HG03571 (cell line): ENCODE measurements around the gene ROMO1.

Experiments used
- ATAC-seq: cut with Tn5 transposase; IDR thresholded peaks from one replicate; pipeline ENCODE4 v1.9.1; 2021; ENCODE audit not compliant: unreplicated experiment

ROMO1 gene

DNA sequence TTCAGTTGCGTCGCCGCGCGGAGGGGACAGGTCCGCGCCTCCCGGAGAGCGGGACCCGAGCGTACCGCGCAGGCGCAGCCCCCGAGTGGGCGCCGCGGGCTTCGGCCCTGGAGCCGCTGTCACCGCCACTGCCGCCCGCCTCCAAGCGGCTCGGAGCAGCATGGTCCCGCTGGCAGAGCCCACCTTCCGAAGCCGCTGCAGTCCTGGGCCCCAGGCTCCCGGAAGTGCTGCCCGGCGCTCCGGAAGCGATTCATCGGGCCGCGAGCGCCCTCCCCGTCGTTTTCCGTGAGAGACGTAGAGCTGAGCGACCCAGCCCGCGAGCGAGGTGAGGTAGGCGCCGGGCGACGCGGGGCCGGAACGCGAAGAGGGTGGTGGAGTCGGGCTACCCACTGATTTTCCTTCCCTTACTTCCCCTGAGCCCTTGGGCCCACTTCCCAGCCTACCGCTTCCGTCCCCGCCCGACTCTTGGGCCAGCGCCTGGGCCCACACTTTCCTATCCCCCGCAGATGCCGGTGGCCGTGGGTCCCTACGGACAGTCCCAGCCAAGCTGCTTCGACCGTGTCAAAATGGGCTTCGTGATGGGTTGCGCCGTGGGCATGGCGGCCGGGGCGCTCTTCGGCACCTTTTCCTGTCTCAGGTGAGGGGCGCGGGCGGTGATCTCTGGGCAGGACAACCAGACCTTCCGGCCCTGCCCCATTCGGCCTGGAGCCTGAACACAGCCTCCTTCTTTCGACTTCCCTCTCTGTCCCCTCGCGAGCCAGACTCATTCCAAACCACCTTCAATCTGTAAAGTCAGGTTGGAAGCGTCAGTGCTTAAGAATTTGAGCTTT lies at the start of gene ROMO1, which contains the start of gene NFS1:
ROMO1 (plus strand) TSS at position 279 of the 830 bp plus-strand sequence; CDS start at position 507, 228 bp downstream.
NFS1 (minus strand) TSS at position 226 of the 830 bp plus-strand sequence; CDS start at position 162, 64 bp downstream.
- ATAC-seq = peak; percentile 62

DNA sequence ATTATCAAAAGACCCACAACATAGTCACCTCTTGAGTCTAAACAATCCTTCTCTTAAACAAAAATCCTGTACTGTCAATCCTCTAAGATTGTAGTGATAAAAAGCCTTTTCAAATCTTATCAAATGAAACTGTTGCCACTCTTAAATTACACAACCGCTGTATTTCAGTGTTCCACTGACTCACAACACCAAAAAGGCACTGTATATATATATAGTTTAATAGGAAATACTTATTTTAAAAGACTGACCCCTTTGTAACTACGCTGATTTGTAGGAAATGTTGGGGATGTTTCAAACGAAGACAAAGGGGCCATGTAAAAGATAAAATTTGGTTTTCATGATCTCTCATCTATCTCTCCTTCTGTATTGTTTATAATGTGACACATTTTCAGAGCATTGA lies 48.6 kb upstream of the ROMO1 start:
- ATAC-seq = no peak

DNA sequence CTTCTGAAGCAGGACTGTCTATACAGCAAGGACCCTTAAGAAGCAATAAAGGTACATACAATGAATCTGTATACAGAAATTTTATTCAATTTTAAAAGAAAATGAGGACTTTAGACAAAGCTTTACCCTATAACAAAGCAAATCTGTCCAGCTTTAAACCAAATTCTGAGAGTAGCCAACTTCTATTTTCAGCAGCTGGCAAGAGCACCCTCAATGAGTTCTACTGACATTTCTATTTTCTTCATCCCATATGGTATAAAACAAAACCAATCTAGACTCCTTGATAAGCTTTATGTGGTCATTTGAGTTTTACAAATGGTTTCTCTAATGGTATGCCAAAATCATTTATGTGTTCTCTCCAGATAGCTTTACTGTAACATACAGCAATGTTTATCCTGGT lies 47.2 kb upstream of the ROMO1 start:
- no peak for ATAC-seq

DNA sequence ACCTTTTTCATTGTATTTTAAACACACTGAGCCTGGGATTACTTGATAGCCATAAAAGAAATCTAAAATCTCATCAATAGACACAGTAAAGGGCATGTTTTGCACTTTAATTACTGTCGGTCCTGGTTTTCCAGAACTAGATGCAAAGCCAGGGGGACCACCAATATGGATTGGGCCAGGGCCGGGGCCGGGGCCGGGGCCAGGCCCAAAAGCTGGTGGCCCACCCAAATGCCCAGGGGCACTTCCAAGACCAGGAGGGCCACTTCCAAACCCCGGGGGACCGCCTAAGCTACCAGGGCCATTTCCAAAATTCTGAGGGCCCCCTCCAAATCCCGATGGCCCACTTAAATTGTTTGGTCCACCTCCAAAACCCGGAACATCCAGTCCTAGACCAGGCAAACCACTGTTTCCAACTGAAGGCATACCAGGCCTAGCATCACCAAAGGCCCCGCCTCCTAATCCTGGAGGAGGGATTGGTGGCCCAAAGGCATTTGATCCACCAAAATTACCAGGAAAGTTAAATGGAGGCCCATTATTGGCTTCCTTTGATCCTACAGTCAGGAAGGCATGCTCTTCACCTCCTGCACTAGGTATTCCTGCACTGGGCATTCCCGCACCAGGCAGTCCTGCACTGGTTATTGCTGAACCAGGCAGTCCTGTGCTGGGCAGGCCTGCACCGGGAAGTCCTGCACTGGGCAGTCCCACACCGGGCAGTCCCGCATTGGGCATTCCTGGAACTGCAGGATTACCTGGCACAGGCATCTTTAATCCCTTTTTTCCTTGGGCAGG lies 46.4 kb upstream of the ROMO1 start:
- no peak for ATAC-seq

DNA sequence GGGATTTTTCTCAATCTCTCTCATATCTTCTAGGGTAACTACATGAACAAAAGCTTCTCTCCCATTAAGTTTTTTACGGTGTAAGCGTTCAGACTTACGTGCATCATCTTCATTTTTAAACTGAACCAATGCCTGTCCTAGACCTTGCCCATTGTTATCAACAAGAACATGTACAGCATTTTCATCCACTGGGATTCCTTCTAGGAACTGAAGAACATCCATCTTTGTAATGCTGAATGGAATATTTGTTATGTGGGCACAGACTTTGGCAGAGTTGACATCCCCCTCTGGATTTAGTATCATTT lies 45.8 kb upstream of the ROMO1 start:
- no peak for ATAC-seq

DNA sequence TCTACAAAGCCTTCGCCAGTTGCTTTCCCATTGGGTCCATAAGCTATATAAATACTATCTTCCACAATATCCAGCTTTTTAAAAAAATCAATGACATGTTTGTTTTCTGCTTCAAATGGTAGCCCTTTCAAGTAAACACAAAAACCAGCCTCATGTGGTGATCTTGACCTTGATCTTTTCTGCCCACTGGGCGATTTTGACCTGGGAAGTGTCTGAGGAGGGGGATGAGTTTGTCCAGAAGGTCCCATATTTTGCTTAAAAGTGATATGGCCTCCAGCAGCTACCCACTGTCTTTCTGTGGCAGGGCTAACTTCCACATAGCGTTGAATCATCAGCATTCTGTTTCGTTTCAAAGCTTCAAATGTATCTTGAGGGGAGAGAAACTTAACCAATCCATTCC lies 45.3 kb upstream of the ROMO1 start:
- no peak for ATAC-seq

DNA sequence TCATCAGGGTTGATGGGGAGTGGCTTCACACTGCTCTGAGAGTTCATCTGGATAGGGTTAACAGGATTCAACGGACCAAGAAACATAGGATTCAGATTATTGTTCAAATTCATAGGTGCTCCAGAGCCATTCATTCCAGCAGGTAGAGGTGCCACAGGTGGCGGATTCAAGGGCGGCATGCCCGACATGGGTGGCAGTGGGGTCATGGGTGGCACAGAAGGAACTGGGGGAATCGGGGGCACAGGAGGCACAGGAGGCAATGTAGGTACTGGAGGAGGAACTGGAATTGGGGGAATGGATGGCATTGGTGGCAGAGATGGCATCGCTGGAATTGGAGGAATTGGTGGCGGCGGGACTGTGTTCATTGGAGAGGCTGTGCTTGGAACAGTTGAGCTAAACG lies 44.8 kb upstream of the ROMO1 start:
- ATAC-seq = no peak

DNA sequence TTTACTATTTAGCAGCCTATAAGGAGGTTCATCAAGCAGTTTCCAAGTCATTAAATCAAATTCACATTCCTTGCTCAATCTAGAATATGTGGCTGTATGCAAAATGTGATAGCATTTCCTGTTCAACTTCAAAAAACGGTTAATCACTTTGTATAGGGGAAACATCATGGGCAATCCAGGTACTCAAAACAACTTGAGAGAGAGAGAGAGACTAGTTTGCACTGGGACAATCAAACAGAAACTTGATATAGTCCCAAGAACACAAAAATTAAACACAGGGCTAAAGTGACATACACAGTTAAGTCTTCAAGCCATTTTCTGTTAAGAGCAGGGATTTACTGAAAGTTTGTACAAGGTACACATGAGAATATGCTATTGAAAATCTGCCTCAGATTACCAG lies 41.9 kb upstream of the ROMO1 start:
- ATAC-seq = no peak

DNA sequence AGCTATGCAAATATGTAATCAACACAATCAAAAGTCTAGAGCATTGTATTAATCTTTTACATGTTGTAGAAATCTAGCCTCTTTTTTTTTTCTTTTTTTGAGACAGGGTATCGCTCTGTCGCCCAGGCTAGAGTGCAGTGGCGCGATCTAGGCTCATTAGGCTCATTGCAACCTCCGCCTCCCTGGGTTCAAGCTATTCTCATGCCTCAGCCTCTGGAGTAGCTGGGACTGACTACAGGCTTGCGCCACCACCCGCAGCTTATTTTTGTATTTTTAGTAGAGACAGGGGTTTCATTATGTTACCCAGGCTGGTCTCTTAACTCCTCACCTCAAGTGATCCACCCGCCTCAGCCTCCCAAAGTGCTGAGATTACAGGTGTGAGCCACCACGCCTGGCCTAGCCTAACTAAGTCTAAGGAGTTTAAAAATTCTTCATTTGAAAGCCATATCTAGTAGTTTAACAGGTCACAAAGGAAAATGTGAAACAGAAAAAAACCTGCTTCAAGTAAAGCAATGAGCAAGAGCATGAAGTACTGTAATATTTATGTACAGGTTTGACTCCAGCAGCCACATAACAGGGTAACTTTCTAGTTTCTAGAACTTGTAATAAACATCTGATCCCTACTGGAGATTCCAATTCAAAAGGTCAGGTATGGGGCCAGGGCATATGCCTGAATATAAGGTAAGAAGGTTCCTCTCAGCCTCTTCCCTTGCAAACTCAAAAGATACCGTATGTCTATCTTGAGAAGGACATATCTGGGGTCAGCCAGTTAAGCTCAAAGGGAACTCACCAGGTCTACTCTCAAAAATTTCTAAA lies 38.9 kb upstream of the ROMO1 start:
- no peak for ATAC-seq

DNA sequence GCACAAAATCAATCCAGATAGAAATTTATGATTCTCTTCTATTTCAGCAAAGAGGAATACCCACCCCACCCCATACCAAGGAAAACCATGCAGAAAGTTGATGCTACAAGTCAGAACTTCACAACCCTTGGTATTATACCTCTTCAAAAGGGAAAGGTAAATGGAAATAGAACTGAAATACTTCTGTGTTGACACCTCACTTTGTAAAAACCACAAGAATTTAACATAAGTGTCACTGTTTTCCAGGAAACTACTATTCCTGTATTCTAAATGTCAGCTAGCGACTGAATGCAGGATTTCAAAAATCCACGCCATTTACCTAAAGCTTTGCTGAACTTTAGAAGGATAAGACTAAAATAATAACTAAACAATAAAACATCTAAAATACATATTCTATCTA lies 38.2 kb upstream of the ROMO1 start:
- ATAC-seq = no peak

DNA sequence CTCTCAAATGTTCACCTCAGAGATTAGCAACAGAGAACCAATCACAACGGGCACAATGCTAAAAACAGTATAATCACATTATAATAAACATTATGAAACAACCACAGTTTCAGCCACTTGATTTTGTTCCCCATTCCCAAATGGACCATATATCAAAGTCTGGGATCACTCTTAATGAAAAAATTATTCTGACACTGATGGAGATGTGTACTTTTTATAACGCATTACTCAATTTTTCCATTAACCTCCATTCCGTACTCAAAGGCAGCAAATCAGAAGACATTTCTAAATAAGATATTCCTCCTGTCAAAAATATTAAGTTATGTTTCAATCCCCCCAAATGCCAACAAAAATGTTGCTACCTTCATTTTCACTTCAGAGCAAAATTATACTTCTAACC lies 37.3 kb upstream of the ROMO1 start:
- ATAC-seq = no peak

DNA sequence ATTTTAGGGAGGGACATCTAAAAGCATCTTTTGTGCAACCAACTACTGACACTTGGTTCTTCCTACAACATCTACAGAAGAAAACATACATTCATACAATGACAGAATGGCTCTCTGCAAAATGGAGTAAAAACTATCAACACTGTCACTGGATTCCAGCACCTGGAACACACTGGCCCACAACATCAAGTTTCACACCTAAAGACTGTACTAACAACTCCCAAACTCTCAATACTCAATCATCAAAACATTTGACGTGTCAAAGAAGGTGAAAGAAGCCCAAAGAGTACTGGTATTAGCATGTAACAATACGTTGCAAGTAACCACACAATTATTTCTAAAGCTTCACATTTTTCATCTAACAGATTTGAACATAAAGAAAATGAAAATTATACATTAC lies 36.7 kb upstream of the ROMO1 start:
- no peak for ATAC-seq

DNA sequence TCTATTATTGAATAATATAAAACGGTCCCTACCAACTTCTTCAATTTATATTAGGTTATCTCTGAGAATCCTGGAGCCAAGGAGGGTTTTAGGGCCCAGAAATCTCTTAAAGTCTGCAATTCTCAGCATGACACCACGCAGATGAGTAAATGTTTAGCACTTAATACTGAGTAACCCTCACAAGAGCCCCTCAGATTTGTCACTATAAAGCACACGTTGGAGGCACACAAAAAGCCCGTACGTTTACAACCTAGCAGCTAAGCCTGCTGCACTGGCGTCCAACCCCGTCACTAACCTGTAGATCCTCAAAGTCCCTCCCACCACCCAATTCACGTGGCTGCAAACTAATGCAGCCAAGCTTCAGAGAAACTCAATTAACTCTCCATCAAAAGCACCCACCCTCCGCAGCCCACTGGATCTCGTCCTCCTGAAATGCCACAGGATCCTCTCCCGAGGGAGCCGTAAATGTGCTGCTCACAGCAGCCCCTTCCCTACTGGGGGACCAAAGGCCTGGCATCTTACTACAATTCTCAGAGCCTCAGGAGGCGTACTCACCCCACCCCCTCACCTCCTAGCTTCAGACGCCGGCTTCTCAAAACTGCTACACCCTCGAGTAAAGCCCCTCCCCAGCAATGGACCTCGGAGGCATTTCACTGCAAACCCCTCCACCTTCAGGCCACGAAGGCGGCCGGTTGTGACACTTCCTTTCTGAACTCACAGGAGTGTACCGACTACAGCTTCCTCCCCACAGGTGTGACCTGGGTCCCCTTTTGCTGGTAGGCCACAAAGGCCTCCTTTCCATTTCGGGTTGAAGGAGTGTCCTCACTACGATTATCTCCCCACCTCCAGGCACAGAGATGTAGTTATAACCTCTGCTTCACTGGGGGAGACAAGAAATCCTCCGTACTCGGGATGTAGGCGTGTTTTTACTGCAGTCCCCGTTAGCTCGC lies 35.4 kb upstream of the ROMO1 start:
- peak; percentile 40 for ATAC-seq

DNA sequence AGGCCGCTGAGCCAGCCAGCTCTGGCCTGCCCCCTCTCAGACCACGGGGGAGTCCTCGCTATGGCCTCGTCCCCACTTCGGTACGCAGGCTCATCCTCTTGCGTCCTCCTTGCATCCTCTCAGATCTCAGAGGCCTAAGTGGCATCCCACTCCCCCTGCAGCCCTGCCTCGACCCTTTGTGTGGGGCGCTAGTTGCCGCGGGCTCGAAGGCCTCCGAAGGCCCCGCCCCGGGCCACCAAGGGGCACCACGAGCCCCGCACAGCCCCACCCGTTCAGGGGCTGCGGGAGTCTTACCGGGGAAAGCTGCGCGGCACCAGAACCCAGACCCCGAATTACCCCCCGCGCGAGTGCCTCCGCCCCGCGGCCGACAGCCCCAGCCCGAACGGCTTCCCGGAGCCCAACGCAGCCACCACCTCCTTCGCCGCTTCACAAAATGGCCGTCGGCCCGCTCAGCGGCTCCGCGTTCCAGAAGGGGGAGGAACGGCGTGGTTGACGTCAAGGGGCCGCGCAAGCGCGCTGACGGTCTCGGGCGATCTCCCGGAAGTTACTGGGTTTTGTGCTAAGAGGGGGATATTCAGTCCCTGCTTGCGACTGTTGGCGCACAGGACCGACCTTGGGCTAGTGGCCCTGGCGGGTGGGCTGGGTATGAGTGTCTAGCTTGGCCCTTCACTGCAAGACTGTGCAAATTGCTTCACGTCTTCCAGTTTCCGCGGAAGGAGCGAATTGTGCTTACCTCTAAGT lies 34.6 kb upstream of the ROMO1 start, which contains the start of the genes CPNE1 and RBM12:
CPNE1 (minus strand) TSS at position 435 of the 741 bp plus-strand sequence. CDS start 31,977 bp downstream, outside the sequence.
RBM12 (minus strand) TSS at position 435 of the 741 bp plus-strand sequence. CDS start 9,578 bp downstream, outside the sequence.
- peak; percentile 76 for ATAC-seq

DNA sequence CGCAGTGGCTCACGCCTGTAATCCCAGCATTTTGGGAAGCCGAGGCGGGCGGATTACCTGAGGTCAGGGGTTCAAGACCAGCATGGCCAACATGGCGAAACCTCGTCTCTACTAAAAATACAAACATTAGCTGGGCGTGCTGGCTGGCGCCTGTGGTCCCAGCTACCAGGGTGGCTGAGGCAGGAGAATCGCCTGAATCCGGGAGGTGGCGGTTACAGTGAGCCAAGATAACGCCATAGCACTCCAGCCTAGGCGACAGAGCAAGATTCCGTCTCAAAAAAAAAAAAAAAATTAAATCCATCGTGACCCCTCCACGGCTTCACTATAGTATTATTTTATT lies 33.3 kb upstream of the ROMO1 start:
- ATAC-seq = no peak

DNA sequence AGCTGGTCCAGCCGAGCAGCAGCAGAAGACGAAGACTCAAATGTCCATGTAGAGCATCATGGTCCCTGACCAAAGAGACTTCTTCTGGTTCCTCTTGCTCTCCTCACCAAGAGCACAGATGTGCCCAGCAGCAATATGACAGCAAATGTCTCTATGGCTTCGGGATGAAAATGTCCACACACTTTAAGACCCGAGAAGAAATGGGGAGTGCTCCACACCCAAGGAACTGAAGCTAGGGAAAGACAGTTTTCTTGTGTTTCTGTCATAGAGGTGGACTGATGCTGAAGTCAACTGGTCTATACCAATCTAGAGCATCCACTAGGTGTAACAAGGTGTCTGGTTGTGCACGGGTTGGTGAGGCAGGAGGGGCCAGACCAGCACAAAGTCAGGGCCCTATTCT lies 30.0 kb upstream of the ROMO1 start:
- no peak for ATAC-seq

DNA sequence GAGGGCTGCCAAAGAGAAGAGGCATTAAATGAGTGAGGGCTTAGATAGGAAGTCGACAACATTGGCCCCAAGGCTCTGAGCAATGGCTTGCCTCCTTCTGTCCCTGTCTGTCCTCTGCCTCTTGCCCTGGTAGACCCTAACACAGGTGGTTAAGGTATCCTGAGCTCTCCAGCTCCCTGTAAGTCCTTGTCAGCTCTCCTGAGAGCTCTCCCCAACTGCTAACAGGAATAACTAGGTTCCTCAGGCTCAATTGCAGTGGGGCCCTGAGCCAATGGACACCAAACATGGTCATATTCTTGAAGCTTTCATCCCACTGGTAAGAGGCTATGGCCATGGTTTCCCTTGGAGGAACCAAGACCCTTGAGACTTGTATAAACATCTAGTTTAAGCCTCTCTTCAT lies 29.5 kb upstream of the ROMO1 start:
- ATAC-seq = no peak

DNA sequence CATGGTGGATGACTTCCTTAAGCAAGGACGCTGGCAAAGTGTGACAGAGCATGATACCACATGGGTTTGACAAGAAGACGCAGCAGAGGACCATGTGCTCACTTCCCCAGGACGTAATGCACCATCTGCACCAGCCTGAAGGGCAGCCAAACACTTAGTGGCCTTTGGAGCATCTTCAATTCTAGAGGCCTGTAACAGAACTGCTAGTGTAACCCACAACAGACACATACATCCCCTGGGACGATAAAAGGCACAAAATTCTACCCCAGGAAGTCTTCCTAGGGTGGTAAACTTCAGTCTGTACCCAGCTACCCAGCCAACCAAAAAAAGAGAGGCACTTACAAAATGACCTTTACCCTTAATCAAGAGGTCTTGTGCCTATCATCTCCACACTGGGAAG lies 25.3 kb upstream of the ROMO1 start:
- no peak for ATAC-seq

DNA sequence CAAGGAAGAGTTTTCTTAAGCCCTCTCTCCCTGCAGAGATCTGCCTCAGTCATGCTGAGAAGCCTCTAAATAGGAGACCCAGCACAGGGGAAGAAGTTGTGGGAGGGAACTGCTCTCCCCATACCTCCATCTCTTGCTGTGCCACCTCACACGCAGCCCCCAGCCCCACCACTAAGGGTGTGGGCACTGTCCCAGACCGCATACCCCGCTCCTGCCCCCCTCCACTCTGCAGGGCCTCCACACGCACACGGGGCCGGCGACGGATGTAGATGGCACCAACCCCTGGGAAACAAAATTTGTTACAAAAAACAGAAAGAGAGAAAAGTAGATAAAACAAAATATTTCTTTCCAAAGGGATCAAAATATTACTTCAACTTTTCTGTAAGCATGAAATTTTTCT lies 24.3 kb upstream of the ROMO1 start:
- ATAC-seq = no peak
